Measurements from ENCODE around the gene STAMBP. TPM values are rescaled to one million over a fixed set of nuclear protein-coding genes. Genes with fewer than 3 reads are reported as not detected.

STAMBP gene
- total RNA-seq, 3 donors from 2014 or later, result 26.1 to 32.5 (median 32.4) TPM

DNA sequence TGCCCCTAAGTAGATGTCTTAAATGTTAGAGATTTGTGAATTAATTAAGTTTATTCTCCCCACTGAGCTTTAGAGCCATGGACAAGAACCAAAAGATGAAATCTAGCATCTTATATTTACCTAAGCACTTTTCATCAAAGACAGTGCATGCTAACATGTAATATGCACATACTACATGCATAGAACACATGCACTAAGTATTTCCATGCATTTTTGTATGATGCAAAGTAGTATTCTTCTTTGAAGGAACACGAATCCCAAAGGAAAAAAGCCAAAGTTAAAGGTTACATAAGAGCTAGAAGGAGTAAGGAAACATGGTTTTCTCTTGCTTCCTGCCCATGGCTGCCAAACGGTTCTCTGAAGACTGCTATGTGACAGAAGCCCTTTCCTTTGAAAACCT is 15.3 kb downstream of the STAMBP start:
- Histone ChIP-seq H3K27me3 (no peaks in the 10 kb centered on the region), H3K4me3 (no peak overlapping the region), H3K4me1 (no peaks in the 10 kb centered on the region), H3K27ac (no peak overlapping the region), H3K9me3 (no peaks in the 10 kb centered on the region), H3K36me3 (no peaks in the 10 kb centered on the region)
- TF ChIP-seq POLR2A (IDR thresholded peaks at IDR 0.05) (no peak), CTCF (IDR thresholded peaks at IDR 0.05) (no peak), POLR2AphosphoS5 (IDR thresholded peaks at IDR 0.05) (no peak)
- intact Hi-C loops (cut with DNase I; ENCODE audit: low total_unique reads), result no loop called here
- DNase-seq (ENCODE audit: low spot score in 2 of 2), result no peak

- H3K27ac ChIP-seq, result no peak overlapping the region
These were observed 21.2 kb downstream of the STAMBP start for GRCh38 chr2:73850009-73850408.

GRCh38 chr2:73851274-73851673 is 22.5 kb downstream of the STAMBP start:
- H3K36me3 ChIP-seq, result peaks cover 5% of the 10 kb centered on the region
- no peaks in the 10 kb centered on the region for H3K4me1 ChIP-seq
- TF ChIP-seq CTCF (IDR thresholded peaks at IDR 0.05), result peak in 1 of 3 donors; percentile 14
- no peak for TF ChIP-seq POLR2A (IDR thresholded peaks at IDR 0.05)

More at GRCh38 chr2:73850009-73850408, 21.2 kb downstream of the STAMBP start:
- DNase-seq (ENCODE audit: low spot score in 2 of 2), result no peak
- Histone ChIP-seq H3K27me3 (no peaks in the 10 kb centered on the region), H3K9me3 (no peaks in the 10 kb centered on the region), H3K4me1 (no peaks in the 10 kb centered on the region), H3K4me3 (no peak overlapping the region), H3K36me3 (peaks cover 5% of the 10 kb centered on the region)
- intact Hi-C loops (cut with DNase I; ENCODE audit: low total_unique reads), result no loop called here
- TF ChIP-seq CTCF (IDR thresholded peaks at IDR 0.05) (no peak), POLR2AphosphoS5 (IDR thresholded peaks at IDR 0.05) (no peak), POLR2A (IDR thresholded peaks at IDR 0.05) (no peak)

GRCh38 chr2:73852020-73852419 is 23.3 kb downstream of the STAMBP start:
- DNase-seq (ENCODE audit: low spot score in 2 of 2), result no peak
- Histone ChIP-seq H3K9me3 (no peaks in the 10 kb centered on the region), H3K27ac (no peak overlapping the region), H3K27me3 (no peaks in the 10 kb centered on the region), H3K4me3 (no peak overlapping the region), H3K36me3 (peaks cover 5% of the 10 kb centered on the region), H3K4me1 (no peaks in the 10 kb centered on the region)
- no peak for TF ChIP-seq CTCF (IDR thresholded peaks at IDR 0.05)
- TF ChIP-seq POLR2A (IDR thresholded peaks at IDR 0.05), result no peak
- TF ChIP-seq POLR2AphosphoS5 (IDR thresholded peaks at IDR 0.05), result no peak
- intact Hi-C loops (cut with DNase I; ENCODE audit: low total_unique reads), result no loop called here

More at GRCh38 chr2:73851274-73851673, 22.5 kb downstream of the STAMBP start:
- DNase-seq (ENCODE audit: low spot score in 2 of 2), result no peak
- H3K27me3 ChIP-seq, result no peaks in the 10 kb centered on the region
- H3K9me3 ChIP-seq, result no peaks in the 10 kb centered on the region
- no peak overlapping the region for H3K4me3 ChIP-seq
- H3K27ac ChIP-seq, result no peak overlapping the region
- intact Hi-C loops (cut with DNase I; ENCODE audit: low total_unique reads), result no loop called here

GRCh38 chr2:73855526-73855925 is 26.8 kb downstream of the STAMBP start:
- TF ChIP-seq POLR2A (IDR thresholded peaks at IDR 0.05) (no peak), CTCF (IDR thresholded peaks at IDR 0.05) (no peak), POLR2AphosphoS5 (IDR thresholded peaks at IDR 0.05) (no peak)
- no peak overlapping the region for H3K4me3 ChIP-seq
- DNase-seq (ENCODE audit: low spot score in 2 of 2), result no peak
- no peak overlapping the region for H3K27ac ChIP-seq
- H3K36me3 ChIP-seq, result no peaks in the 10 kb centered on the region
- intact Hi-C loops (cut with DNase I; ENCODE audit: low total_unique reads), result no loop called here
- H3K27me3 ChIP-seq, result no peaks in the 10 kb centered on the region
- H3K4me1 ChIP-seq, result no peaks in the 10 kb centered on the region
- H3K9me3 ChIP-seq, result no peaks in the 10 kb centered on the region

Measured in breast epithelium (tissue), 4 donors.